Measurements from ENCODE around the gene ARRDC1. TPM values are rescaled to one million over a fixed set of nuclear protein-coding genes. Genes with fewer than 3 reads are reported as not detected.

The ARRDC1 gene
- total RNA-seq, 4 donors from 2014 or later = 132 to 560 (median 370) TPM

- intact Hi-C loops (cut with DNase I; ENCODE audit: low total_unique reads) = no loop called here
- no peak for TF ChIP-seq EP300 (IDR thresholded peaks at IDR 0.05; ENCODE audit: low read depth)
- no peak for TF ChIP-seq POLR2AphosphoS5 (IDR thresholded peaks at IDR 0.05)
- no peak for TF ChIP-seq CTCF (IDR thresholded peaks at IDR 0.05)
- TF ChIP-seq POLR2A (IDR thresholded peaks at IDR 0.05) = no peak
- Histone ChIP-seq H3K27ac (no peak overlapping the region), H3K36me3 (no peaks in the 10 kb centered on the region), H3K27me3 (no peaks in the 10 kb centered on the region), H3K4me1 (peaks cover 0 to 5% (median 0%) of the 10 kb centered on the region in 4 donors), H3K4me3 (no peak overlapping the region), H3K9me3 (no peaks in the 10 kb centered on the region)
- no peak for DNase-seq
- 76 to 84% methylated on average over 2 of the region's 2 CpGs for WGBS, 2 donors (ENCODE audit: low coverage in 1 of 2)
- in situ Hi-C loops (cut with MboI; ENCODE audit: low pct_ligation_motif_present in 1 of 4, low pct_unique_long_range_greater_than_20kb in 1 of 4, low sequenced_read_pairs in 3 of 4) = no loop called here
Measured at GRCh38 chr9:137657606-137658005, 52.1 kb downstream of the ARRDC1 start.

- no peaks in the 10 kb centered on the region for H3K36me3 ChIP-seq
- peaks cover 0 to 10% (median under 1%) of the 10 kb centered on the region in 4 donors for H3K4me1 ChIP-seq
- H3K9me3 ChIP-seq = no peaks in the 10 kb centered on the region
- intact Hi-C loops (cut with DNase I; ENCODE audit: low total_unique reads) (no loop called here), in situ Hi-C loops (cut with MboI; ENCODE audit: low pct_ligation_motif_present in 1 of 4, low pct_unique_long_range_greater_than_20kb in 1 of 4, low sequenced_read_pairs in 3 of 4) (no loop called here)
- no peak overlapping the region for H3K4me3 ChIP-seq
- no peaks in the 10 kb centered on the region for H3K27me3 ChIP-seq
- no peak overlapping the region for H3K27ac ChIP-seq
- TF ChIP-seq CTCF (IDR thresholded peaks at IDR 0.05) = no peak
- no peak for TF ChIP-seq EP300 (IDR thresholded peaks at IDR 0.05; ENCODE audit: low read depth)
- TF ChIP-seq POLR2A (IDR thresholded peaks at IDR 0.05) = no peak
- TF ChIP-seq POLR2AphosphoS5 (IDR thresholded peaks at IDR 0.05) = no peak
- no peak for DNase-seq
- WGBS, 2 donors (ENCODE audit: low coverage in 1 of 2) = 79 to 83% methylated on average over 2 of the region's 2 CpGs
Measured at GRCh38 chr9:137658781-137659180, 53.3 kb downstream of the ARRDC1 start.

- Histone ChIP-seq H3K27me3 (no peaks in the 10 kb centered on the region), H3K4me1 (peaks cover 4 to 22% (median 9%) of the 10 kb centered on the region in 4 donors), H3K36me3 (no peaks in the 10 kb centered on the region), H3K27ac (no peak overlapping the region), H3K9me3 (no peaks in the 10 kb centered on the region), H3K4me3 (no peak overlapping the region)
- WGBS, 2 donors (ENCODE audit: low coverage in 1 of 2) = 73 to 74% methylated on average over 2 to 4 of the region's 4 CpGs
- no peak for DNase-seq
- in situ Hi-C loops (cut with MboI; ENCODE audit: low pct_ligation_motif_present in 1 of 4, low pct_unique_long_range_greater_than_20kb in 1 of 4, low sequenced_read_pairs in 3 of 4) = no loop called here
- intact Hi-C loops (cut with DNase I; ENCODE audit: low total_unique reads) = no loop called here
- TF ChIP-seq POLR2A (IDR thresholded peaks at IDR 0.05) (no peak), POLR2AphosphoS5 (IDR thresholded peaks at IDR 0.05) (no peak), CTCF (IDR thresholded peaks at IDR 0.05) (no peak), EP300 (IDR thresholded peaks at IDR 0.05; ENCODE audit: low read depth) (no peak)
Measured at GRCh38 chr9:137660144-137660543, 54.7 kb downstream of the ARRDC1 start.

GRCh38 chr9:137663584-137663983 is 58.1 kb downstream of the ARRDC1 start:
- Histone ChIP-seq H3K27ac (no peak overlapping the region), H3K4me3 (no peak overlapping the region), H3K36me3 (no peaks in the 10 kb centered on the region), H3K4me1 (peaks cover 15 to 38% (median 20%) of the 10 kb centered on the region in 4 donors), H3K27me3 (no peaks in the 10 kb centered on the region), H3K9me3 (no peaks in the 10 kb centered on the region)
- no peak for DNase-seq
- TF ChIP-seq POLR2A (IDR thresholded peaks at IDR 0.05) (no peak), POLR2AphosphoS5 (IDR thresholded peaks at IDR 0.05) (no peak), EP300 (IDR thresholded peaks at IDR 0.05; ENCODE audit: low read depth) (no peak), CTCF (IDR thresholded peaks at IDR 0.05) (no peak)
- intact Hi-C loops (cut with DNase I; ENCODE audit: low total_unique reads) = no loop called here
- WGBS, 2 donors (ENCODE audit: low coverage in 1 of 2) = 90 to 97% methylated on average over 4 of the region's 4 CpGs
- in situ Hi-C loops (cut with MboI; ENCODE audit: low pct_ligation_motif_present in 1 of 4, low pct_unique_long_range_greater_than_20kb in 1 of 4, low sequenced_read_pairs in 3 of 4) = no loop called here
